ENCODE measurements around the gene TRIM61.
"Not testable (repeated sequence)": the region's sequence is repeated elsewhere in the genome, so short reads cannot be mapped to it uniquely, and the experiment has no call there.

Gene TRIM61

GRCh38 chr4:164956766-164957643, 20.5 kb downstream of the TRIM61 start:
- DNase-seq: peak; percentile 79

GRCh38 chr4:164955107-164955805, 22.2 kb downstream of the TRIM61 start:
- no peak for DNase-seq

- no peak for DNase-seq
These were observed 24.9 kb downstream of the TRIM61 start for GRCh38 chr4:164952551-164952950.

DNA sequence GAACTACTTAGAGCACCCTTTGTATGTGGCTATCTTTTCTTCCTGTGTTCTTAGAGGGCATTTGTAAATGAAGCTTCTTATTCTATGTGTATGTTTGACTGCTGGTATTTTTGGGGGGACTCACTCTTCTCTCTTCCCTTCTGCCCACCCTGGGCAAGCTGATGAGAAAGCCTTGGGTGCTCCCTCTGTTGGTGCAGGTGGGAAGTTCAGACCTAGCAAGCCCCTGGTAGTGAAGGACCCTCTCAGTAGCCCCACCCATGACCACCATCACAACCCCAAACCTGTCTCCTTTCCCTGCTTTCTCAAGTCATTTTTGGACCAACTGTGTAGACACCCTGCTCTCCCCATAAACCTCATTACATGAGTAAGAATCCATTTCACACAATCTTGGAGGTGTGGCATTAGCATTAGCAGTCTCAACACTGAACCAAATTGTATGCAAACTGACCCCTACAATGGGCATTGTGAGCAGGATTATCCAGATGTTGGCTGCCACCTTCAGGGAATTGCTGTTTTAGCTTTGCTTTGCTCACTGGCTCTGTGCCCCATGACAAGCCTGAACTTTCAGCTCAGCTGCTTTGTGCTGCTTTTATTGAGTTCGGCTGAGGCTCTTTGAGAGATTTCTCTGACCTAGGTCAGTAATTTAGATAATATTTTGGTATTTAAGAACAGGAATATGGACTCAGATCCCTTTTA, 27.9 kb downstream of the TRIM61 start:
- no peak for DNase-seq

DNA sequence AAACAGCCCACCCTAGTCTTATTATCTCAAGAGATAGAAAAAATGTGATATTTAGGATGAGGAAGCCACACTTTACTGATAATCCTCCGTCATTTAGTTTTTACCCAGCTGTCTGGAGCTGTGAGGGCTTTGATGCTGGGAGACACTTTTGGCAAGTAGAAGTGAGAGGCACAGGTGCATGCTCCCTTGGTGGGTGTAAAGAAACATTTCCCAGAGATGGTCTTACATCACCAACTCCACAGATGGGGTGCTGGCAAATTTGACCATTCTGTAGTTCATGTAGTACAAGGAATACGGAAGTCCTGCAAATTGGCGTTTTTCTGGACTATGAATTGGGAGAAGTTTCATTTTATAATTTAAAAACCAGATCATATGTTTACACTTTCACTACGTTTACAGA, 28.5 kb downstream of the TRIM61 start:
- DNase-seq: no peak

- not testable (repeated sequence) for DNase-seq
These were observed 29.5 kb downstream of the TRIM61 start for GRCh38 chr4:164948006-164948405.

DNA sequence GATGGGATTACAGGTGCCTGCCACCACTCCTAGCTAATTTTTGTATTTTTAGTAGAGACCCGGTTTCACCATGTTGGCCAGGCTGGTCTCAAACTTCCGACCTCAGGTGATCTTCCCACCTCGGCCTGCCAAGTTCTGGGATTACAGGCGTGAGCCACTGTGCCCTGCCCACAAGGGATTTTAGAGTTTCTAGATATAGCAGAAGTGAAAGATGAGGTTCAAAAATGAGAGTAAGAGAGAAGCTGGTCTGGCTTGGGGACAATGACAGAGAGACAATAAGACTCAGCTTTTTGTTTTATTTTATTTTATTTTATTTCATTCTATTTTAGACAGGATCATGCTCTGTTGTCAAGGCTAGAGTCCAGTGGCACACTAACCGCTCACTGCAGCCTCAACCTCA, 30.6 kb downstream of the TRIM61 start:
- DNase-seq: no peak

GRCh38 chr4:164945146-164945545, 32.3 kb downstream of the TRIM61 start:
- no peak for DNase-seq

DNA sequence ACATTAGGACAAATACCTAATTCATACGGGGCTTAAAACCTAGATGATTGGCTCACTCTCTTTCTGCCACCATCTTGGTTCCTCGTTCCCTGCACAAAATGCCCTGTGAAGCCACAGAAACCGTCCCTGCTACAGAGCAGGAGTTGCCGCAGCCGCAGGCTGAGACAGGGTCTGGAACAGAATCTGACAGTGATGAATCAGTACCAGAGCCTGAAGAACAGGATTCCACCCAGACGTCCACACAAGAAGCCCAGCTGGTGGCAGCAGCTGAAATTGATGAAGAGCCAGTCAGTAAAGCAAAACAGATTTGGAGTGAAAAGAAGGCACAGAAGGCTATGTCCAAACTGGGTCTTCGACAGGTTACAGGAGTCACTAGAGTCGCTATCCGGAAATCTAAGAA, 34.3 kb downstream of the TRIM61 start:
- no peak for DNase-seq

GRCh38 chr4:164937576-164938270, 39.7 kb downstream of the TRIM61 start:
- no peak for DNase-seq

DNA sequence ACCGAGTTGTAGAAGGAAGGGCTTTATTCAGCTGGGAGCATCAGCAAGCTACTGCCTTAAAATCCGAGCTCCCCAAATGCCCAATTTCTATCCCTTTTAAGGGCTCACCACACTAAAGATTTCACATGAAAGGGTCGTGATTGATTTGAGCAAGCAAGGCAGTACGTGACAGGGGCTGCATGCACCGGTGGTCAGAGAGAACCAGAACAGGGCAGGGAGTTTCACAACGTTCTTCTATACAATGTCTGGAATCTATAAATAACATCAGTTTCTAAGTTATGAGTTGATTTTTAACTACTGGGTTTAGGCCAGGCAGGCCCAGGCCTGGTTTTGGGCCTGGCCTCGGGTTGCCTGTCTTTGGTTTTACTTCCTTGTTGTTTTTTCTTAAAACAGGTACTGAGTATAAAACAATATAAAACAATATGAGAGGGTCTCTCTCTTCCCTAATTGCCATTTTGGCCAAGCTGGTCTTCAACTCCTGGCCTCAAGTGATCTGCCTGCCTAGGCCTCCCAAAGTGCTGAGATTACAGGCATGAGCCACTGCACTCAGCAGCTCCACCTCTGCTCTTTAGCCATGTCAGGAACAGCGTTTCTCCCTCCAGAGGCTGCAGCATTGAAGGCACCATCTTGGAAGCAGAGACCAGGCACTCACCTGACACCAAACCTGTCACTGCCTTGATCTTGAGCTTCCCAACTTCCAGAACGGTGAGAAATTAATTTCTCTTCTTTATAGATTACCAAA, 41.4 kb downstream of the TRIM61 start:
- DNase-seq: not testable (repeated sequence)

GRCh38 chr4:164935363-164935762, 42.1 kb downstream of the TRIM61 start:
- DNase-seq: peak; percentile 9

GRCh38 chr4:164933244-164933643, 44.2 kb downstream of the TRIM61 start:
- no peak for DNase-seq

DNA sequence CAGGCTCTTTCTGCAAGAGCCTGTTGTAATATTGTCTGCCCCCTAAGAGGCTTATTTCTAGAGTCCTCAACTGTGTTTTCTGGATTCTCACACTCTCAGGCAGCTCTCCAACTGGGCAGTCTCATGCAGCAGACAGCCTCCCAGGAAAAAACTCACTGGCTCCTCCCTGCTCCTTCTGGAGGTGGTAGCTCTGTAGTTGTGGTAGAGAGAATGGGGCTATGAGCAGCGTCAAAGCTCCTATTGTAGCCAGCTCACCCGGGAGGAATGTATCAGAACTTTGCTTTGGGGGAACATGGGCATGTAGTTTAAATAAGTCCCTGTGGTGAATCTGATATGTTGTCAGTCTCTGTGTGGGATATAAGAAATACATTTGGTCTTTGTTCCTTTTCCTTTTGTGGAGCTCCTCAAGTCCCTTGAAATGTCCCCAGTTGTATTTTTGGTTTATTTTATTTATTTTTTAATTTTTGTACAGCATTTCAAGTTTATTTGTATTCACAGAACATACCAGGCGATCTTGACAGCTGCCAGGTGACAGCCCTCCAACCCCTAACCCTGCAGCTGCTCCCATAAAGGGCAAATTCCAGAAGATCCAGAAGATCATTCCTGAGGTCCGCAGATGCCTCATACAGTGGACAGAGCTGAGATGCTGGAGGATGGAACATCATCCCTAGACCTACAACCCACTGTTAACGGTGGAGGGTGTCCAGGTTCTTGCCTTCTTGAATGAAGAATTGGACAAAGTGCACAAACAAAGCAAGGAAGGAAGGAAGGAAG, 45.7 kb downstream of the TRIM61 start:
- DNase-seq: no peak

- no peak for DNase-seq
These were observed 46.8 kb downstream of the TRIM61 start for GRCh38 chr4:164930647-164931046.

GRCh38 chr4:164927101-164927500, 50.4 kb downstream of the TRIM61 start:
- DNase-seq: not testable (repeated sequence)

- no peak for DNase-seq
These were observed 51.2 kb downstream of the TRIM61 start for GRCh38 chr4:164926301-164926700.

GRCh38 chr4:164924670-164925238, 52.7 kb downstream of the TRIM61 start:
- no peak for DNase-seq

DNA sequence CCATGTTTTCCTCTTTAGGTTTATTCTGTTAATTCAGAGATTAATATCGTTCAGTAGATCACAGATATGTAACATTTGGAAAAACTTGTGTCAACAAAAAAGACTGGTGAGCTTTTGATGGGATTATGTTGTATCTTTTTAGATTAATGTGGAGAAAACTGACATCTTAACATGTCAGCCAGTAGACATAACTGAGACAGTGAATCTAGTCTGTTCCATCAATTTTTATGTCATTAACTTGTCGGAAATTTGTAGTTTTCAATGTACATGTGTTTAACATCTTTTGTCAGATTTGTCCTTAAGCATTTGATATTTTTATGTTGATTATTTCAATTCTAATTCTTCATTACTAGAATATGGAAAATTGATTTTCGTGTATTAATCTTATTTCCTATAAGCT, 58.5 kb downstream of the TRIM61 start:
- DNase-seq: no peak

Measured in MV-4-11 (cell line).